GM23338 (cell line): ENCODE measurements around the gene ZNF784. TPM values are rescaled to one million over a fixed set of nuclear protein-coding genes. Genes with fewer than 3 reads are reported as not detected.
A peak's percentile ranks its signal among the peaks of the same experiment; 100 is the strongest.

ENCODE experiments used
- ATAC-seq: fragments of 200-7000 bp; cut with Tn5 transposase; 3 replicates; pipeline ENCODE4 v1.9.1; 2020
- DNase-seq: peaks from one replicate; pipeline ENCODE4 v3.0.0-alpha.2; 2015; ENCODE audit warnings: low spot score
- H2AFZ ChIP-seq: fragments of 200-600 bp; sonication (generic); 2 replicates; pipeline ENCODE4 v1.8.0; 2016; ENCODE audit warnings: antibody characterized with exemption, mild to moderate bottlenecking, moderate library complexity
- H3F3A ChIP-seq: fragments of 200-600 bp; sonication (generic); replicated peaks from 2 replicates; pipeline ENCODE4 v1.8.0; 2017; ENCODE audit warnings: antibody characterized with exemption, mixed run types, low read depth
- H3K27ac ChIP-seq: fragments of 200-600 bp; sonication (generic); 2 replicates; pipeline ENCODE4 v1.6.1; 2016; ENCODE audit warnings: low read depth
- H3K27me3 ChIP-seq: fragments of 200-600 bp; sonication (generic); 2 replicates; pipeline ENCODE4 v1.8.0; 2016; ENCODE audit warnings: mild to moderate bottlenecking, mixed run types, moderate library complexity; ENCODE audit not compliant: insufficient read depth
- H3K36me3 ChIP-seq: fragments of 200-600 bp; sonication (generic); 2 replicates; pipeline ENCODE4 v1.8.0; 2016; ENCODE audit warnings: mild to moderate bottlenecking; ENCODE audit not compliant: insufficient read depth
- H3K4me1 ChIP-seq: fragments of 200-600 bp; sonication (generic); 2 replicates; pipeline ENCODE4 v1.8.0; 2016; ENCODE audit warnings: mild to moderate bottlenecking, moderate library complexity; ENCODE audit not compliant: insufficient read depth
- H3K4me2 ChIP-seq: fragments of 200-600 bp; sonication (generic); 2 replicates; pipeline ENCODE4 v1.7.1; 2017; ENCODE audit warnings: mixed run types
- H3K4me3 ChIP-seq: fragments of 200-600 bp; sonication (generic); 2 replicates; pipeline ENCODE4 v1.6.1; 2016; ENCODE audit warnings: mixed run types
- H3K79me2 ChIP-seq: fragments of 200-600 bp; sonication (generic); replicated peaks from 2 replicates; pipeline ENCODE4 v1.8.0; 2017; ENCODE audit warnings: mild to moderate bottlenecking; ENCODE audit not compliant: insufficient read depth
- H3K9me2 ChIP-seq: fragments of 200-600 bp; sonication (generic); 2 replicates; pipeline ENCODE4 v1.8.0; 2017; ENCODE audit not compliant: insufficient read depth
- H4K20me1 ChIP-seq: fragments of 200-600 bp; sonication (generic); replicated peaks from 2 replicates; pipeline ENCODE4 v1.8.0; 2017; ENCODE audit warnings: mild to moderate bottlenecking; ENCODE audit not compliant: insufficient read depth
- H3K27ac Mint-ChIP-seq: 2 replicates; pipeline ENCODE4 v1.8.0; 2020; ENCODE audit warnings: inconsistent platforms, mild to moderate bottlenecking, moderate library complexity, mixed read lengths
- H3K27me3 Mint-ChIP-seq: 3 replicates; pipeline ENCODE4 v1.8.0; 2022; ENCODE audit warnings: low read depth, mild to moderate bottlenecking, moderate library complexity, mixed read lengths, inconsistent platforms; ENCODE audit not compliant: insufficient read depth, poor library complexity
- H3K36me3 Mint-ChIP-seq: 3 replicates; pipeline ENCODE4 v1.8.0; 2021; ENCODE audit warnings: low read depth, mild to moderate bottlenecking, inconsistent platforms, moderate library complexity, mixed read lengths
- H3K4me1 Mint-ChIP-seq: 3 replicates; pipeline ENCODE4 v1.8.0; 2020; ENCODE audit warnings: mild to moderate bottlenecking, inconsistent platforms, mixed read lengths
- H3K4me3 Mint-ChIP-seq: 3 replicates; pipeline ENCODE4 v1.8.0; 2021; ENCODE audit warnings: moderate library complexity, mild to moderate bottlenecking, inconsistent platforms, mixed read lengths
- H3K9me3 Mint-ChIP-seq: 3 replicates; pipeline ENCODE4 v1.8.0; 2020; ENCODE audit warnings: moderate library complexity, mild to moderate bottlenecking, inconsistent platforms, mixed read lengths
- CREB1 ChIP-seq: fragments of 250-450 bp; sonication (Bioruptor Pico); IDR thresholded peaks from 2 replicates; pipeline ENCODE4 v1.5.0; 2020; ENCODE audit warnings: low read depth, mild to moderate bottlenecking, moderate library complexity
- CTCF ChIP-seq, 2 experiments: fragments of 200-600 bp in 1 of 2; sonication (generic) in 1 of 2; conservative IDR thresholded peaks; 2 replicates each; pipeline versions ENCODE4 v1.5.1 to v1.6.1; 2016 to 2017; ENCODE audit warnings: antibody characterized with exemption in 2 of 2, low read depth in 2 of 2, mild to moderate bottlenecking in 2 of 2, moderate library complexity in 1 of 2
- EZH2 ChIP-seq: fragments of 200-600 bp; sonication (generic); IDR thresholded peaks from one replicate; pipeline ENCODE4 v1.8.0; 2017; ENCODE audit warnings: antibody characterized with exemption, mild to moderate bottlenecking, low read depth; ENCODE audit not compliant: unreplicated experiment
- EZH2phosphoT487 ChIP-seq: fragments of 200-600 bp; sonication (generic); IDR thresholded peaks from one replicate; pipeline ENCODE4 v1.8.1; 2018; ENCODE audit warnings: antibody characterized with exemption; ENCODE audit not compliant: unreplicated experiment
- JUNB ChIP-seq: IDR thresholded peaks from one replicate; pipeline ENCODE4 v1.6.1; 2016; ENCODE audit warnings: antibody characterized with exemption; ENCODE audit not compliant: unreplicated experiment
- NANOG ChIP-seq: IDR thresholded peaks from 2 replicates; pipeline ENCODE4 v1.6.1; 2016; ENCODE audit warnings: antibody characterized with exemption, borderline replicate concordance
- POLR2AphosphoS5 ChIP-seq: IDR thresholded peaks from 2 replicates; pipeline ENCODE4 v1.6.1; 2016; ENCODE audit warnings: antibody characterized with exemption, low read depth
- REST ChIP-seq: IDR thresholded peaks from one replicate; pipeline ENCODE4 v1.6.1; 2018; ENCODE audit warnings: antibody characterized with exemption; ENCODE audit not compliant: unreplicated experiment
- STAT1 ChIP-seq: IDR thresholded peaks from one replicate; pipeline ENCODE4 v1.6.1; 2016; ENCODE audit warnings: antibody characterized with exemption; ENCODE audit not compliant: unreplicated experiment
- ZNF114 ChIP-seq: fragments of 250-450 bp; sonication (Bioruptor Pico); IDR thresholded peaks from 2 replicates; pipeline ENCODE4 v1.5.0; 2020; ENCODE audit warnings: mild to moderate bottlenecking, moderate library complexity
- ZNF331 ChIP-seq: fragments of 250-450 bp; sonication (Bioruptor Pico); IDR thresholded peaks from 2 replicates; pipeline ENCODE4 v1.5.0; 2020; ENCODE audit warnings: low read depth, mild to moderate bottlenecking, moderate library complexity
- polyA plus RNA-seq: library from polyadenylated mRNA; unstranded; fragments of >200 nt; fragmentation: Nextera tagmentation; extraction: Ambion mirVana; gene quantifications from 2 replicates; pipeline ENCODE4 v1.2.1, GENCODE V29; 2016
- total RNA-seq: library from RNA; depleted of rRNA; stranded (reverse); fragments of >200 nt; shearing (Covaris generic); gene quantifications from 2 replicates; pipeline ENCODE4 v1.2.3, GENCODE V29; 2014
- TF ChIP-seq, protein P1 (sequence below): IDR thresholded peaks from 2 replicates; pipeline ENCODE4 v1.6.1; 2016; ENCODE audit warnings: antibody characterized with exemption
- TF ChIP-seq, protein P2 (sequence below): fragments of 250-450 bp; sonication (Bioruptor Pico); IDR thresholded peaks from 2 replicates; pipeline ENCODE4 v1.5.0; 2020; ENCODE audit warnings: mild to moderate bottlenecking, moderate library complexity

The ZNF784 gene
- total and polyA plus RNA-seq, 2 experiments from 2014 or later, result 1.5 to 6.7 TPM

DNA sequence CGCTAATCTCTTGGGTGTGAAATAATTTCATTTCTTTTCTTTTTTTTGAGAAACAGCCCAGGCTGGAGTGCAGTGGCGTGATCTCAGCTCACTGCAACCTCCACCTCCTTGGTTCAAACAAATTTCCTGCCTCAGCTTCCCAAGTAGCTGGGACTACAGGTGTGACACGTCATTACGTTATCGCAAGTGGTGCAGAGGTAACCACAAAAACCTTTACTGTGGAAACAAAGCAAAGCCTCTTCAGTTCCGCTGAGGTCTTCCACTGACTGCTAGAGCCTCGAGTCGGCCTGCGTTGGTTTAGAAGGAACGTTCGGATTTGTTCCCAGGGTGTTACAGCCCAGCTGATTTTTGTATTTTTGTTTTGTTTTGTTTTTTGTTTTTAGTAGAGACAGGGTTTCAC is 2.0 kb upstream of the ZNF784 start (continued):
- TF ChIP-seq, protein P1, sequence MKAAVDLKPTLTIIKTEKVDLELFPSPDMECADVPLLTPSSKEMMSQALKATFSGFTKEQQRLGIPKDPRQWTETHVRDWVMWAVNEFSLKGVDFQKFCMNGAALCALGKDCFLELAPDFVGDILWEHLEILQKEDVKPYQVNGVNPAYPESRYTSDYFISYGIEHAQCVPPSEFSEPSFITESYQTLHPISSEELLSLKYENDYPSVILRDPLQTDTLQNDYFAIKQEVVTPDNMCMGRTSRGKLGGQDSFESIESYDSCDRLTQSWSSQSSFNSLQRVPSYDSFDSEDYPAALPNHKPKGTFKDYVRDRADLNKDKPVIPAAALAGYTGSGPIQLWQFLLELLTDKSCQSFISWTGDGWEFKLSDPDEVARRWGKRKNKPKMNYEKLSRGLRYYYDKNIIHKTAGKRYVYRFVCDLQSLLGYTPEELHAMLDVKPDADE, result no peak
- TF ChIP-seq ZNF114 (CRISPR knock-in tag), result no peak
- no peak for TF ChIP-seq NANOG

- DNase-seq (peak; percentile 9), ATAC-seq (no peak)
- H4K20me1 ChIP-seq, result peaks cover 5% of the 10 kb centered on the region
- peaks cover 9% of the 10 kb centered on the region for H3K79me2 ChIP-seq
- no peaks in the 10 kb centered on the region for H3K9me2 ChIP-seq
- Mint-ChIP-seq H3K4me1 (peaks cover 13% of the 10 kb centered on the region; the same call in 2 of the 3 replicates), H3K36me3 (peaks cover 24% of the 10 kb centered on the region), H3K27me3 (peaks cover 16% of the 10 kb centered on the region), H3K27ac (peak overlapping the region; percentile 84), H3K9me3 (no peaks in the 10 kb centered on the region; the same call in 2 of the 3 replicates), H3K4me3 (peak overlapping the region; percentile 79)
- peak overlapping the region; percentile 68 for H3K4me2 ChIP-seq
- H3K36me3 ChIP-seq, result no peaks in the 10 kb centered on the region
- peak overlapping the region; percentile 84; the same call in 1 of the 2 replicates for H3K27ac ChIP-seq
- H2AFZ ChIP-seq, result peak overlapping the region; percentile 97; the same call in 1 of the 2 replicates
- TF ChIP-seq JUNB (no peak), REST (no peak), STAT1 (no peak), NANOG (no peak), POLR2AphosphoS5 (no peak), ZNF331 (no peak), CTCF (conservative IDR thresholded peaks at IDR 0.05; ENCODE audit: low read depth in 2 of 2) (no peak), EZH2phosphoT487 (no peak), ZNF114 (CRISPR knock-in tag) (no peak), CREB1 (CRISPR knock-in tag) (no peak), EZH2 (no peak)
- TF ChIP-seq, protein P2, sequence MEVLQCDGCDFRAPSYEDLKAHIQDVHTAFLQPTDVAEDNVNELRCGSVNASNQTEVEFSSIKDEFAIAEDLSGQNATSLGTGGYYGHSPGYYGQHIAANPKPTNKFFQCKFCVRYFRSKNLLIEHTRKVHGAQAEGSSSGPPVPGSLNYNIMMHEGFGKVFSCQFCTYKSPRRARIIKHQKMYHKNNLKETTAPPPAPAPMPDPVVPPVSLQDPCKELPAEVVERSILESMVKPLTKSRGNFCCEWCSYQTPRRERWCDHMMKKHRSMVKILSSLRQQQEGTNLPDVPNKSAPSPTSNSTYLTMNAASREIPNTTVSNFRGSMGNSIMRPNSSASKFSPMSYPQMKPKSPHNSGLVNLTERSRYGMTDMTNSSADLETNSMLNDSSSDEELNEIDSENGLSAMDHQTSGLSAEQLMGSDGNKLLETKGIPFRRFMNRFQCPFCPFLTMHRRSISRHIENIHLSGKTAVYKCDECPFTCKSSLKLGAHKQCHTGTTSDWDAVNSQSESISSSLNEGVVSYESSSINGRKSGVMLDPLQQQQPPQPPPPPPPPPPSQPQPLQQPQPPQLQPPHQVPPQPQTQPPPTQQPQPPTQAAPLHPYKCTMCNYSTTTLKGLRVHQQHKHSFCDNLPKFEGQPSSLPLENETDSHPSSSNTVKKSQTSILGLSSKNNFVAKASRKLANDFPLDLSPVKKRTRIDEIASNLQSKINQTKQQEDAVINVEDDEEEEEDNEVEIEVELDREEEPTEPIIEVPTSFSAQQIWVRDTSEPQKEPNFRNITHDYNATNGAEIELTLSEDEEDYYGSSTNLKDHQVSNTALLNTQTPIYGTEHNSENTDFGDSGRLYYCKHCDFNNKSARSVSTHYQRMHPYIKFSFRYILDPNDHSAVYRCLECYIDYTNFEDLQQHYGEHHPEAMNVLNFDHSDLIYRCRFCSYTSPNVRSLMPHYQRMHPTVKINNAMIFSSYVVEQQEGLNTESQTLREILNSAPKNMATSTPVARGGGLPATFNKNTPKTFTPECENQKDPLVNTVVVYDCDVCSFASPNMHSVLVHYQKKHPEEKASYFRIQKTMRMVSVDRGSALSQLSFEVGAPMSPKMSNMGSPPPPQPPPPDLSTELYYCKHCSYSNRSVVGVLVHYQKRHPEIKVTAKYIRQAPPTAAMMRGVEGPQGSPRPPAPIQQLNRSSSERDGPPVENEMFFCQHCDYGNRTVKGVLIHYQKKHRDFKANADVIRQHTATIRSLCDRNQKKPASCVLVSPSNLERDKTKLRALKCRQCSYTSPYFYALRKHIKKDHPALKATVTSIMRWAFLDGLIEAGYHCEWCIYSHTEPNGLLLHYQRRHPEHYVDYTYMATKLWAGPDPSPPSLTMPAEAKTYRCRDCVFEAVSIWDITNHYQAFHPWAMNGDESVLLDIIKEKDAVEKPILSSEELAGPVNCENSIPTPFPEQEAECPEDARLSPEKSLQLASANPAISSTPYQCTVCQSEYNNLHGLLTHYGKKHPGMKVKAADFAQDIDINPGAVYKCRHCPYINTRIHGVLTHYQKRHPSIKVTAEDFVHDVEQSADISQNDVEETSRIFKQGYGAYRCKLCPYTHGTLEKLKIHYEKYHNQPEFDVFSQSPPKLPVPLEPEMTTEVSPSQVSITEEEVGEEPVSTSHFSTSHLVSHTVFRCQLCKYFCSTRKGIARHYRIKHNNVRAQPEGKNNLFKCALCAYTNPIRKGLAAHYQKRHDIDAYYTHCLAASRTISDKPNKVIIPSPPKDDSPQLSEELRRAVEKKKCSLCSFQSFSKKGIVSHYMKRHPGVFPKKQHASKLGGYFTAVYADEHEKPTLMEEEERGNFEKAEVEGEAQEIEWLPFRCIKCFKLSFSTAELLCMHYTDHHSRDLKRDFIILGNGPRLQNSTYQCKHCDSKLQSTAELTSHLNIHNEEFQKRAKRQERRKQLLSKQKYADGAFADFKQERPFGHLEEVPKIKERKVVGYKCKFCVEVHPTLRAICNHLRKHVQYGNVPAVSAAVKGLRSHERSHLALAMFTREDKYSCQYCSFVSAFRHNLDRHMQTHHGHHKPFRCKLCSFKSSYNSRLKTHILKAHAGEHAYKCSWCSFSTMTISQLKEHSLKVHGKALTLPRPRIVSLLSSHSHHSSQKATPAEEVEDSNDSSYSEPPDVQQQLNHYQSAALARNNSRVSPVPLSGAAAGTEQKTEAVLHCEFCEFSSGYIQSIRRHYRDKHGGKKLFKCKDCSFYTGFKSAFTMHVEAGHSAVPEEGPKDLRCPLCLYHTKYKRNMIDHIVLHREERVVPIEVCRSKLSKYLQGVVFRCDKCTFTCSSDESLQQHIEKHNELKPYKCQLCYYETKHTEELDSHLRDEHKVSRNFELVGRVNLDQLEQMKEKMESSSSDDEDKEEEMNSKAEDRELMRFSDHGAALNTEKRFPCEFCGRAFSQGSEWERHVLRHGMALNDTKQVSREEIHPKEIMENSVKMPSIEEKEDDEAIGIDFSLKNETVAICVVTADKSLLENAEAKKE (CRISPR knock-in tag), result no peak
- 0 out of 2 replicates have a peak, but pooled peaks cover 5% of the 10 kb centered on the region for H3K27me3 ChIP-seq
- peaks cover 12% of the 10 kb centered on the region for H3F3A ChIP-seq
- H3K4me1 ChIP-seq, result no peaks in the 10 kb centered on the region; the same call in 1 of the 2 replicates
- H3K4me3 ChIP-seq, result peak overlapping the region; percentile 69
Observed at GRCh38 chr19:55625004-55625326, 599 bp upstream of the ZNF784 start.
